Right lobe of liver (tissue), 4 donors: ENCODE measurements around the gene SHOC1.

ENCODE experiments used
- CTCF ChIP-seq, 4 donors: fragments of 200-600 bp in 3 of 4; fragments of 450-650 bp in 1 of 4; IDR thresholded peaks; one replicate each; pipeline versions ENCODE4 v1.5.1 to v1.8.0; 2016 to 2022; ENCODE audit warnings: antibody characterized with exemption in 4 of 4, mild to moderate bottlenecking in 2 of 4
- POLR2A ChIP-seq: fragments of 450-650 bp; IDR thresholded peaks from one replicate; pipeline ENCODE4 v1.6.1; 2017; ENCODE audit warnings: antibody characterized with exemption, mild to moderate bottlenecking
- donor health status: DM: no; HTN: no; CAD: no.
- donor health status: DM: no; HTN: no; CAD: no.
- donor health status: DM: no; HTN: yes; CAD: no.

GRCh38 chr9:111810908-111811307 lies 16.2 kb upstream of the SHOC1 start:
- TF ChIP-seq POLR2A (no peak), CTCF (IDR thresholded peaks at IDR 0.05) (no peak)
